Thoracic aorta (tissue), 2 donors: ENCODE results near the gene DHRS1. TPM values are rescaled to one million over a fixed set of nuclear protein-coding genes. Genes with fewer than 3 reads are reported as not detected.

Experiments used
- ATAC-seq: fragments of 150-250 bp; one replicate; pipeline ENCODE4 v1.8.0; 2017; ENCODE audit warnings: low read depth; ENCODE audit not compliant: insufficient number of reproducible peaks, low FRiP score
- DNase-seq: peaks from one replicate; pipeline ENCODE4 v3.0.0-alpha.2; 2020; ENCODE audit warnings: low spot score
- H3K27ac ChIP-seq, 2 donors: fragments of 200-600 bp; sonication (generic); 1 replicate in 1 of 2; 2 replicates in 1 of 2; pipeline ENCODE4 v1.5.1; 2016; ENCODE audit warnings: mild to moderate bottlenecking in 2 of 2, moderate library complexity in 2 of 2
- H3K27me3 ChIP-seq: fragments of 200-600 bp; sonication (generic); replicated peaks from 2 replicates; pipeline ENCODE4 v1.6.0; 2016; ENCODE audit warnings: mild to moderate bottlenecking; ENCODE audit not compliant: insufficient read depth
- H3K36me3 ChIP-seq: fragments of 200-600 bp; sonication (generic); one replicate; pipeline ENCODE4 v1.5.1; 2016
- H3K4me1 ChIP-seq, 2 donors: fragments of 200-600 bp; sonication (generic); 1 replicate in 1 of 2; 2 replicates in 1 of 2; pipeline versions ENCODE4 v1.5.1 to v1.6.0; 2016; ENCODE audit warnings: low read depth in 2 of 2, mild to moderate bottlenecking in 1 of 2; ENCODE audit not compliant: control insufficient read depth in 1 of 2
- H3K4me3 ChIP-seq: fragments of 200-600 bp; sonication (generic); 2 replicates; pipeline ENCODE4 v1.5.1; 2016; ENCODE audit warnings: mild to moderate bottlenecking
- H3K9me3 ChIP-seq: fragments of 200-600 bp; sonication (generic); 2 replicates; pipeline ENCODE4 v1.5.1; 2016
- total RNA-seq, 2 donors: library from RNA; depleted of rRNA; stranded (reverse); fragments of >200 nt; gene quantifications; one replicate each; pipeline versions ENCODE4 v1.1.0 to v1.2.3, GENCODE V29; 2016
- TF ChIP-seq, protein P1 (sequence below): fragments of 200-600 bp; sonication (generic); IDR thresholded peaks from one replicate; pipeline ENCODE4 v1.5.1; 2019; ENCODE audit warnings: antibody characterized with exemption

DHRS1 gene
- total RNA-seq, 2 donors from 2014 or later = 25.5 to 31.4 TPM

- Histone ChIP-seq H3K4me1 (no peaks in the 10 kb centered on the region), H3K36me3 (peaks cover 40% of the 10 kb centered on the region), H3K9me3 (no peaks in the 10 kb centered on the region), H3K27me3 (no peaks in the 10 kb centered on the region), H3K27ac (no peak overlapping the region), H3K4me3 (no peak overlapping the region)
- TF ChIP-seq, protein P1, sequence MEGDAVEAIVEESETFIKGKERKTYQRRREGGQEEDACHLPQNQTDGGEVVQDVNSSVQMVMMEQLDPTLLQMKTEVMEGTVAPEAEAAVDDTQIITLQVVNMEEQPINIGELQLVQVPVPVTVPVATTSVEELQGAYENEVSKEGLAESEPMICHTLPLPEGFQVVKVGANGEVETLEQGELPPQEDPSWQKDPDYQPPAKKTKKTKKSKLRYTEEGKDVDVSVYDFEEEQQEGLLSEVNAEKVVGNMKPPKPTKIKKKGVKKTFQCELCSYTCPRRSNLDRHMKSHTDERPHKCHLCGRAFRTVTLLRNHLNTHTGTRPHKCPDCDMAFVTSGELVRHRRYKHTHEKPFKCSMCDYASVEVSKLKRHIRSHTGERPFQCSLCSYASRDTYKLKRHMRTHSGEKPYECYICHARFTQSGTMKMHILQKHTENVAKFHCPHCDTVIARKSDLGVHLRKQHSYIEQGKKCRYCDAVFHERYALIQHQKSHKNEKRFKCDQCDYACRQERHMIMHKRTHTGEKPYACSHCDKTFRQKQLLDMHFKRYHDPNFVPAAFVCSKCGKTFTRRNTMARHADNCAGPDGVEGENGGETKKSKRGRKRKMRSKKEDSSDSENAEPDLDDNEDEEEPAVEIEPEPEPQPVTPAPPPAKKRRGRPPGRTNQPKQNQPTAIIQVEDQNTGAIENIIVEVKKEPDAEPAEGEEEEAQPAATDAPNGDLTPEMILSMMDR = no peak
- no peak for ATAC-seq
- DNase-seq = no peak
Observed at GRCh38 chr14:24292118-24292807, 7.3 kb downstream of the DHRS1 start.

- no peak for ATAC-seq
- peaks cover 40% of the 10 kb centered on the region for H3K36me3 ChIP-seq
- no peak for DNase-seq
Observed at GRCh38 chr14:24291446-24292117, 8.0 kb downstream of the DHRS1 start.

GRCh38 chr14:24290746-24291145 lies 8.8 kb downstream of the DHRS1 start:
- DNase-seq (no peak), ATAC-seq (no peak)
- Histone ChIP-seq H3K4me3 (no peak overlapping the region), H3K36me3 (peaks cover 35% of the 10 kb centered on the region), H3K27ac (no peak overlapping the region), H3K4me1 (no peaks in the 10 kb centered on the region), H3K27me3 (no peaks in the 10 kb centered on the region), H3K9me3 (no peaks in the 10 kb centered on the region)
- TF ChIP-seq, protein P1 = no peak

More at GRCh38 chr14:24291446-24292117, 8.0 kb downstream of the DHRS1 start:
- Histone ChIP-seq H3K27ac (no peak overlapping the region), H3K4me3 (no peak overlapping the region), H3K9me3 (no peaks in the 10 kb centered on the region), H3K27me3 (no peaks in the 10 kb centered on the region), H3K4me1 (no peaks in the 10 kb centered on the region)
- TF ChIP-seq, protein P1 = no peak

DNA sequence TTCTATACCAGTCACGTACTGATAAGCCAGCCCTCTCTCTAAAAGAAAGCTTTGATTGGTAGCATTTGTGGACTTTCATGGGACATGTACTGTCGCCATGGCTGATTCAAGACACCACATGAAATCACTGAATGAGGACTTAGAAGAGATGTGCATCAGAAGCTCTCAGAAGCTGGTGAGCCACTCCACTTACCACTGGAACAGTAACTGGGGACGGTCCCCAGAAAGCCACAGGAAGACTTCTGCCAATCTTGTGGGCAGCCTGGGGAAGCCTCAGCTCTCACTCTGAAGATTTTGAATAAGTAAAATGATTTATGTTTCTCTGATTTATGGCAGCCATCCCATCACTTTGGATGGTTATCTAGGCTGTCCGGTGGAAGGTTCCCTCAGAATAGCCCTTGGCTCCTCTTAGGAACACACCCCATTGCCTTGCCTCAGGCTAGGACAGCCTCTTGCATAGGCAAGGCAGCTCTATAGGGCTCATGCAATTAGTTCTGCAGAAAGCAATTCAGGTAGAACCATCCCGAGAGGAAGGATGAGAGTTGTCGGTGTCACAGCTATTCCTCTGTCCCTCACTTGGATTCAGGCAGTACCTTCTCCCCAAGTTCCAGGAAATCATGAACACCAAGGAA lies 9.8 kb downstream of the DHRS1 start:
- Histone ChIP-seq H3K36me3 (peaks cover 33% of the 10 kb centered on the region), H3K27me3 (no peaks in the 10 kb centered on the region), H3K9me3 (no peaks in the 10 kb centered on the region), H3K27ac (no peak overlapping the region), H3K4me3 (no peak overlapping the region), H3K4me1 (no peaks in the 10 kb centered on the region)
- no peak for ATAC-seq
- TF ChIP-seq, protein P1 = no peak
- DNase-seq = no peak

- no peak overlapping the region for H3K4me3 ChIP-seq
- H3K27ac ChIP-seq = no peak overlapping the region
- no peaks in the 10 kb centered on the region for H3K9me3 ChIP-seq
- no peaks in the 10 kb centered on the region for H3K27me3 ChIP-seq
- H3K4me1 ChIP-seq = no peaks in the 10 kb centered on the region
- TF ChIP-seq, protein P1 = no peak
- peaks cover 26% of the 10 kb centered on the region for H3K36me3 ChIP-seq
- ATAC-seq (no peak), DNase-seq (no peak)
Observed at GRCh38 chr14:24286996-24287395, 12.6 kb downstream of the DHRS1 start.
